H7 (cell line): ENCODE measurements around the gene GPR158. TPM values are rescaled to one million over a fixed set of nuclear protein-coding genes. Genes with fewer than 3 reads are reported as not detected.
A peak's percentile ranks its signal among the peaks of the same experiment; 100 is the strongest.

Experiments used
- DNase-seq: peaks from one replicate; pipeline ENCODE4 v3.0.0; 2012
- H3K27me3 ChIP-seq: 2 replicates; pipeline ENCODE4 v1.6.0; 2011; ENCODE audit warnings: mild to moderate bottlenecking, low read length; ENCODE audit not compliant: control insufficient read depth, insufficient read depth
- H3K36me3 ChIP-seq: replicated peaks from 2 replicates; pipeline ENCODE4 v1.5.1; 2011; ENCODE audit warnings: low read length; ENCODE audit not compliant: control insufficient read depth, insufficient read depth
- H3K4me3 ChIP-seq: 2 replicates; pipeline ENCODE4 v1.5.1; 2011; ENCODE audit warnings: low read depth, mild to moderate bottlenecking, control low read depth, low read length, moderate library complexity; ENCODE audit not compliant: insufficient read depth
- total RNA-seq: library from RNA; depleted of rRNA; stranded (reverse); fragments of >200 nt; shearing (Covaris generic); gene quantifications from 2 replicates; pipeline ENCODE4 v1.2.3, GENCODE V29; 2014; rRNA removed

The GPR158 gene
- total RNA-seq, 1 experiment from 2014 or later = 0.35 TPM

DNA sequence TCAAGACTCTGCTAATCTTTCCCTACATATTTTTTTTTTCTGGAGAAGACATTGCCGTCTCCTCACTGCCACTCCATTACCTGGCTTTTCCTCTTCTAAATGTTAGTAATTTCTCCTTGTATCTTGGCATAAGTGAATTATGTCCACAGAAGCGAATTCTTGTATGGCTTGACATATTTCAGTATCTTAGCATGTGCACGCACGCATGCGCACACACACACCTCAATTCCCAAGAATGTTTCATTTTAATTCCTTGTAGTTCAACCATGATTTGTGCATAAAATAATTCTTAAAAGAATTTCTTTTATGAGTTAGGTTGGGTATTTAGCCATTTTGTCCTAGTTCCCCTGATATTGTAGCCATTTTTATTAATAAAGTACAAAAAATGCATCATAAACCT lies 458.0 kb downstream of the GPR158 start:
- no peak overlapping the region for H3K4me3 ChIP-seq
- H3K36me3 ChIP-seq = no peaks in the 10 kb centered on the region
- no peaks in the 10 kb centered on the region for H3K27me3 ChIP-seq
- no peak for DNase-seq

DNA sequence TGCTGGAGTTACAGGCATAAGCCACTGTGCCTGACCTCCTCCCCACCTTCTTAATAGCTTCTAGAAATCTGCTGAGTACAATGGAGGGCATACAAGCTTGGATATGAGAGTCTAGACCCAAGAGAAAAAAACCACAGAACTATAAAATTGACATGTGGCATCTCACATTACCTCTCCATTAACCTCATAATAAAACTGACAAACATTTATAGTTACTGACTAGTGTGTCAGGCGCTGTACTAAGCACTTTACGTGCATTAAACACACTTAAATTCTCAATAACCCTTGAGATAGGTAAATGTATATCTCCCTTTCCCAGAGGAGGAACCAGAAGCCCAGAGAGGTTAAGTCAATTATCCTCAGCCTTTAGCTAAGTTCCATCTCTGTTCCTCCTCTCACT lies 458.7 kb downstream of the GPR158 start:
- Histone ChIP-seq H3K36me3 (no peaks in the 10 kb centered on the region), H3K4me3 (no peak overlapping the region), H3K27me3 (no peaks in the 10 kb centered on the region)
- no peak for DNase-seq

DNA sequence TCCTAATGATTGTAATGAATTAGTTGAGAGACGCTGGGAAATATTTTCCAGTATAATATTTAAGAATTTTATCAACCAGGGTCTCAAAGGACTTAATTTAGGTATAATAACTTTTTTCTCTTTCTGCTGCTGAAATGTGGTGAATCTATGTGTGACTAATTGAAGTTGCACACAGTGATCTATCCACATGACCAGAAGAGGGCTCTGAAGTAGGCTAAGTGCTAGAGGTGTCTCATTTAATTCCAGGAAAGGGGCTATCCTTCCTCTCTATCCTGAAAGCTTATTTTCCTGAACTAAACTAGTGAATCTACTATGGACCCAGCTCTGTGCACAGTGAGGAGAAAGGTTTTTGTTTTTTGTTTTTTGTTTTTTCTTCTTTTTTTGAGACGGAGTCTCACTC lies 464.8 kb downstream of the GPR158 start:
- peak; percentile 8 for DNase-seq

DNA sequence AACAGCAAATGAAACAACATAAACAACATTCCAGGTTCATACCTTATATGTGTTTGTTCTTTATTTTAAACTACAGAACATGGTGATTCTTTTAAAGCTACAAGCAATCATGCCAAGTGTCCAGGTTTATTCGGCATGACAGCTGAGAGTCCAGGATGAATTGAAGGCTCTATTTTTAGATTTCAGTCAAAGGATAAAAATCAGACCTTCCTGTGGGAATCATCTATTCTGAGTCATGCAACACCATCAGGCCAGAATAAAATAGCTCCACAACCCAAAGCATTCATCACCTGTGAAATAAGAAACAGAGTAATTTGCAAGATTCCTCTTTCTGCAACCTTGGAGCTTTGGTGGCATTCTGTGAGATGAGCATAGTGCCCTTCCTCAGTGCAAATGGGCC lies 466.8 kb downstream of the GPR158 start:
- H3K27me3 ChIP-seq = no peaks in the 10 kb centered on the region
- H3K36me3 ChIP-seq = no peaks in the 10 kb centered on the region
- H3K4me3 ChIP-seq = no peak overlapping the region
- no peak for DNase-seq

More for the DNA sequence above, 464.8 kb downstream of the GPR158 start:
- Histone ChIP-seq H3K27me3 (no peaks in the 10 kb centered on the region), H3K36me3 (no peaks in the 10 kb centered on the region), H3K4me3 (no peak overlapping the region)

- H3K27me3 ChIP-seq = no peaks in the 10 kb centered on the region
- no peak for DNase-seq
- no peak overlapping the region for H3K4me3 ChIP-seq
- no peaks in the 10 kb centered on the region for H3K36me3 ChIP-seq
These were observed 467.9 kb downstream of the GPR158 start for GRCh38 chr10:25642721-25643120.

DNA sequence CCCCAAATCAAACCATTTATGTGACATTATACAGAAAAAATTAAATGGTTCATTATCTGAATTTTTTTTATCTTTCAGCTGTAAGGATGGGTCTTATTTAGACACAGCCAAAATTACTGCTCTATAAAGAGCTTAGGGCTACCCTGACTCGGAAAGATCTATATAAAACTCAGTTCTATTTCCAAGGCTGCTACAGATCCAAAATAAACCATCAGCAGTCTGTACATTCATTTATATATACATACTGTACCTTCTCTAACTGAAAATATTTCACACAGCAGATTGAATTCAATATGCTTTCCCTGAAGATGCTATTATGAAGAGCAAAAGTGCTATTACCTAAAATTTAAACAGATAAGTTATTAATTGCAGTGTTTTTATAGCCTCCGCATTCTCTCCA lies 471.6 kb downstream of the GPR158 start:
- Histone ChIP-seq H3K27me3 (no peaks in the 10 kb centered on the region), H3K36me3 (no peaks in the 10 kb centered on the region), H3K4me3 (no peak overlapping the region)
- no peak for DNase-seq

DNA sequence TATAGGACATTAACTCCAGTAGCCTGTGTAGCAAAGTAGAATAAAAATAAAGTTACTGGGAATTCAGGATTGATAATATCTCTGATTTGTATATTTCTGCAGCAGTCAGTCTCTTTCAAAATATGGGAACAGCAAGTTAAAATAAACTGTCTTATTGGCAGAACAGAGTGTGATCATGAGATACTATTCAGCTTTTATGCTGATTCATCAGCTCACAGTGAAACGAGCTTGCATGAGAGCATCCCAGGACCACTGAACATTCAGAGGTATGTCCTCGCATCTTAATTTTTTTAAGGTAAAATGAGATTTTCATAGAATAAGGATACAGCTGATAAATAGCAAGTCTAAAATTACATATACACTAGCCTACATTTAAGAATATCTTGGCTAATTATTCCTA lies 476.7 kb downstream of the GPR158 start:
- Histone ChIP-seq H3K27me3 (no peaks in the 10 kb centered on the region), H3K4me3 (no peak overlapping the region), H3K36me3 (no peaks in the 10 kb centered on the region)
- DNase-seq = no peak

Other genes starting within 250 kb of the GPR158 start
- 12.5 and 13.4 TPM in 2 replicates for gene PRTFDC1, start 222.4 kb upstream of the GPR158 start, total RNA-seq
- gene ENKUR, start 158.8 kb upstream of the GPR158 start, total RNA-seq = not detected in 2 replicates
- gene THNSL1, start 158.4 kb upstream of the GPR158 start, total RNA-seq = 5.9 and 8.9 TPM in 2 replicates